ENCODE measurements around the gene GJB6.
A peak's percentile ranks its signal among the peaks of the same experiment; 100 is the strongest.

The GJB6 gene

DNA sequence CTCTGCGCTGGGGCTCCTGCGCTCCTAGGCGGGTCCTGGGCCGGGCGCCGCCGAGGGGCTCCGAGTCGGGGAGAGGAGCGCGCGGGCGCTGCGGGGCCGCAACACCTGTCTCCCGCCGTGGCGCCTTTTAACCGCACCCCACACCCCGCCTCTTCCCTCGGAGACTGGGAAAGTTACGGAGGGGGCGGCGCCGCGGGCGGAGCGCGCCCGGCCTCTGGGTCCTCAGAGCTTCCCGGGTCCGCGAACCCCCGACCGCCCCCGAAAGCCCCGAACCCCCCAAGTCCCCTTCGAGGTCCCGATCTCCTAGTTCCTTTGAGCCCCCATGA, 39.3 kb downstream of the GJB6 start, which contains the start of gene GJB2:
TSS of gene GJB2 (minus strand) at position 103 of the 326 bp plus-strand sequence. CDS start 3,357 bp downstream, outside the sequence.
- TF ChIP-seq ZFP30 (CRISPR knock-in tag; IDR thresholded peaks at IDR 0.05) (no peak), ZC3H10 (CRISPR knock-in tag; IDR thresholded peaks at IDR 0.05) (no peak), GLIS3 (CRISPR knock-in tag; IDR thresholded peaks at IDR 0.05) (no peak), ZNF70 (CRISPR knock-in tag; IDR thresholded peaks at IDR 0.05) (no peak), OSR1 (CRISPR knock-in tag; IDR thresholded peaks at IDR 0.05) (no peak), PPARA (CRISPR knock-in tag; IDR thresholded peaks at IDR 0.05; ENCODE audit: borderline replicate concordance) (no peak), ZFP3 (CRISPR knock-in tag; IDR thresholded peaks at IDR 0.05) (no peak), CSDC2 (CRISPR knock-in tag; IDR thresholded peaks at IDR 0.05) (no peak)
- TF ChIP-seq, protein P1, sequence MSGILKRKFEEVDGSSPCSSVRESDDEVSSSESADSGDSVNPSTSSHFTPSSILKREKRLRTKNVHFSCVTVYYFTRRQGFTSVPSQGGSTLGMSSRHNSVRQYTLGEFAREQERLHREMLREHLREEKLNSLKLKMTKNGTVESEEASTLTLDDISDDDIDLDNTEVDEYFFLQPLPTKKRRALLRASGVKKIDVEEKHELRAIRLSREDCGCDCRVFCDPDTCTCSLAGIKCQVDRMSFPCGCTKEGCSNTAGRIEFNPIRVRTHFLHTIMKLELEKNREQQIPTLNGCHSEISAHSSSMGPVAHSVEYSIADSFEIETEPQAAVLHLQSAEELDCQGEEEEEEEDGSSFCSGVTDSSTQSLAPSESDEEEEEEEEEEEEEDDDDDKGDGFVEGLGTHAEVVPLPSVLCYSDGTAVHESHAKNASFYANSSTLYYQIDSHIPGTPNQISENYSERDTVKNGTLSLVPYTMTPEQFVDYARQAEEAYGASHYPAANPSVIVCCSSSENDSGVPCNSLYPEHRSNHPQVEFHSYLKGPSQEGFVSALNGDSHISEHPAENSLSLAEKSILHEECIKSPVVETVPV (CRISPR knock-in tag; IDR thresholded peaks at IDR 0.05), result no peak
- TF ChIP-seq, protein P2, sequence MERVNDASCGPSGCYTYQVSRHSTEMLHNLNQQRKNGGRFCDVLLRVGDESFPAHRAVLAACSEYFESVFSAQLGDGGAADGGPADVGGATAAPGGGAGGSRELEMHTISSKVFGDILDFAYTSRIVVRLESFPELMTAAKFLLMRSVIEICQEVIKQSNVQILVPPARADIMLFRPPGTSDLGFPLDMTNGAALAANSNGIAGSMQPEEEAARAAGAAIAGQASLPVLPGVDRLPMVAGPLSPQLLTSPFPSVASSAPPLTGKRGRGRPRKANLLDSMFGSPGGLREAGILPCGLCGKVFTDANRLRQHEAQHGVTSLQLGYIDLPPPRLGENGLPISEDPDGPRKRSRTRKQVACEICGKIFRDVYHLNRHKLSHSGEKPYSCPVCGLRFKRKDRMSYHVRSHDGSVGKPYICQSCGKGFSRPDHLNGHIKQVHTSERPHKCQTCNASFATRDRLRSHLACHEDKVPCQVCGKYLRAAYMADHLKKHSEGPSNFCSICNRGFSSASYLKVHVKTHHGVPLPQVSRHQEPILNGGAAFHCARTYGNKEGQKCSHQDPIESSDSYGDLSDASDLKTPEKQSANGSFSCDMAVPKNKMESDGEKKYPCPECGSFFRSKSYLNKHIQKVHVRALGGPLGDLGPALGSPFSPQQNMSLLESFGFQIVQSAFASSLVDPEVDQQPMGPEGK (CRISPR knock-in tag; IDR thresholded peaks at IDR 0.05; ENCODE audit: borderline replicate concordance), result no peak
- TF ChIP-seq, protein P3, sequence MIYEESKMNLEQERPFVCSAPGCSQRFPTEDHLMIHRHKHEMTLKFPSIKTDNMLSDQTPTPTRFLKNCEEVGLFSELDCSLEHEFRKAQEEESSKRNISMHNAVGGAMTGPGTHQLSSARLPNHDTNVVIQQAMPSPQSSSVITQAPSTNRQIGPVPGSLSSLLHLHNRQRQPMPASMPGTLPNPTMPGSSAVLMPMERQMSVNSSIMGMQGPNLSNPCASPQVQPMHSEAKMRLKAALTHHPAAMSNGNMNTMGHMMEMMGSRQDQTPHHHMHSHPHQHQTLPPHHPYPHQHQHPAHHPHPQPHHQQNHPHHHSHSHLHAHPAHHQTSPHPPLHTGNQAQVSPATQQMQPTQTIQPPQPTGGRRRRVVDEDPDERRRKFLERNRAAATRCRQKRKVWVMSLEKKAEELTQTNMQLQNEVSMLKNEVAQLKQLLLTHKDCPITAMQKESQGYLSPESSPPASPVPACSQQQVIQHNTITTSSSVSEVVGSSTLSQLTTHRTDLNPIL (CRISPR knock-in tag; IDR thresholded peaks at IDR 0.05; ENCODE audit: low read depth), result no peak
- ATAC-seq, result no peak

DNA sequence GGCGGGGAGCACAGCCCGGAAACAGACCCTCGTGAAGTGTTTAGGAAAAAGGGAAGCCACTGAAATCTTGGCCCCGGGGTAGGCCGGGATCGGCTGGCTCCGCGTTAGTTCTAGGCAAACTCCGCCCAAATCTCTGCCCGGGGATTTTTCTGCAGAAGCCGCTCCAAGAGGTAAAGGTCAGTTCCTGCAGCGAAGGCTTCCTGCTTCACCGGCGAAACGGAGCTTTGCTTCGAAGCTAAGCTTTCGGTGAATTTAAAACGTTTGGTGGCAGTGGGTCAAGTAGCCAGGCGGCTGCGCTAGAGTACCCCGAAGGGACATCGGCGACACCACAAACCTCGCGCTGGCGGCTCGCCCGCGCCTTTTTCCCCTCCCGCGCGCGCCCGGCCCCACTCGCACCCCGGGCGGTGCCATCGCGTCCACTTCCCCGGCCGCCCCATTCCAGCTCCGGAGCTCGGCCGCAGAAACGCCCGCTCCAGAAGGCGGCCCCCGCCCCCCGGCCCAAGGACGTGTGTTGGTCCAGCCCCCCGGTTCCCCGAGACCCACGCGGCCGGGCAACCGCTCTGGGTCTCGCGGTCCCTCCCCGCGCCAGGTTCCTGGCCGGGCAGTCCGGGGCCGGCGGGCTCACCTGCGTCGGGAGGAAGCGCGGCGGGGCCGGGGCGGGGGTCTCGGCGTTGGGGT, 39.8 kb downstream of the GJB6 start:
- ATAC-seq, result peak; percentile 21; the same call in 2 of the 3 replicates
- TF ChIP-seq ZNF70 (CRISPR knock-in tag; IDR thresholded peaks at IDR 0.05) (no peak), ZC3H10 (CRISPR knock-in tag; IDR thresholded peaks at IDR 0.05) (no peak), ARNTL (CRISPR knock-in tag; IDR thresholded peaks at IDR 0.05; ENCODE audit: borderline replicate concordance, low read depth) (no peak), RARB (CRISPR knock-in tag; IDR thresholded peaks at IDR 0.05) (no peak), ZFP3 (CRISPR knock-in tag; IDR thresholded peaks at IDR 0.05) (no peak), ESRRG (CRISPR knock-in tag; IDR thresholded peaks at IDR 0.05) (no peak)
- TF ChIP-seq, protein P1 (CRISPR knock-in tag; IDR thresholded peaks at IDR 0.05), result no peak

DNA sequence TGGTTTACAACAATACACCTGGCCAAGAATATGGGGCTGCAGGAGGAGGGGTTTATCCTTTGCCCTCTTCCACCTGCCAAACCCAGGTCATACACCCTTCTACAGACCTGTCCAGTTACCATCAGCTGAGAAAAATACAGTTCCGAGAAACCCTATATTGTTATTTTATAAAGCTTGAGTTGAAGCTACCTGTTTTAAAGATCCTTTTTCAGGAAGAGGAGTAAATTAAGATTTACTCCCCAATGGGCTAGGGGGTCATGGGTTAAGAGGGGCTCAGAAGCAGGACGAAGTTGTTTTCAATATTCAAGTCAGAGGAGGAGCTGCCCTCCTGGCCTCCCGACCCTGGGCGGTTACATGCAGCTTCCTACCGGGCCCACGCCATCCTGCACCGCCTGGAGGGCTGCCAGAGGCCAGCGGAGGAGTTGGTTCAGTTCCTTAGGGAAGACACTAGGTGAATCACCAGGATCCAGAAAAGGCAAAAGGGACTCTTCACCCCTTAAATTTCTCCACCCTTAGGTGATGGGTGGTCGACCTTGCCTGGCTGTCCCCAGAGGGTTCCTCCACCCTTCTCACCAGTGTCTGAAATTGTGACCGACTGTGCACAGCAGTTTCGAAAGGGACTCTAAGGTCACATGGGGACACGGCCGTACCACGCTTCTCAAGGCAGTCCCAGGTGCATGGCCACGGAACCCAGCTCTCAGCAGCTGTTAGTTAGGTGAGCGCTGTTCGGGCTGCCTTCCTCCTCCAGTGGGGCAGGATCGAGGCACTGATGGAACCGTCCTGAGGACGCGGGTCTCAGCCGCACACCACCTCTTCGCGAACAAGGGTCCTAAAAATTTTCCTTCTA, 40.6 kb downstream of the GJB6 start:
- ATAC-seq, result peak; percentile 20
- TF ChIP-seq ZNF565 (CRISPR knock-in tag; conservative IDR thresholded peaks at IDR 0.05; ENCODE audit: low read depth) (no peak), ZFP3 (CRISPR knock-in tag; IDR thresholded peaks at IDR 0.05) (no peak)

DNA sequence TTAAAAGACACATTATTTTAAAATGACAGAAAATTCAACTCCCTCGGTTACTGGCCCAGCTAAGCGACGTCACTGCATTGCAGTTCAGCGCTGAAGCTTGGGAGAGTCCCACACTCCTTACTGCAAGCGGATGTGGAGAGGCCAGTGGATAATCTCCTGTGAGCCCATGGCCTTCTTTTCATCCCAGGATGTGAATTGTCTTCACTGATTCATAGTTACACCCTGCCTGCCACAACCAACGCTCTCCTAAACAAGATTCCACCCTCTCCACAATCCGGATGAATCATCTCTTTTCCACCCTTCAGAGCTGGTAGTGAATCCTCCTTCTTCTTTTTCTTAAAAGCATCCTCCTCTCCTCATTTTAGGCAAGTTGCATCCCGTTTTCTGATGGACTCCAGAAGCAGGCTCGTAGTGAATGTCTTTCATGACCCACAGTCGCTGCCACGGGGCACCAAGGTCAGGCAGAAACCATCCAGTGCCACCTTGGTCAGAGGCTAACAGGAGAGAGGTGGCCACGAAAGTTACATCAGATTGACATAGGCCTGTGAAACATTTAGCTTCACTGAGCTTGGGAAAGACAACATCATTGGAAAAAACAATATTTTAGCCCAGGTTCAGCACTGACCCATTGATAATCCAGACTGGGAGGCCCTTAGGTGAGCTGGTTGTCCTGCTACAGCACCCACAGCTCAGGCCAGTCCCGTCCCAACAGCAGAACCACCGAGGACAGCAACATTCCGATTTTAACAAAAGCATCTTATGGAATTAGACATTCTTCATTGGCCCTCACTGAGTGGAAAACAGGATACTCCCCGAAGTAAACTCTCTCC, 41.4 kb downstream of the GJB6 start:
- no peak for TF ChIP-seq TCF4 (CRISPR knock-in tag; IDR thresholded peaks at IDR 0.05; ENCODE audit: borderline replicate concordance)
- TF ChIP-seq ZNF70 (CRISPR knock-in tag; IDR thresholded peaks at IDR 0.05), result no peak
- no peak for TF ChIP-seq BACH2 (CRISPR knock-in tag; IDR thresholded peaks at IDR 0.05; ENCODE audit: borderline replicate concordance)
- ATAC-seq, result no peak; the same call in 2 of the 3 replicates

DNA sequence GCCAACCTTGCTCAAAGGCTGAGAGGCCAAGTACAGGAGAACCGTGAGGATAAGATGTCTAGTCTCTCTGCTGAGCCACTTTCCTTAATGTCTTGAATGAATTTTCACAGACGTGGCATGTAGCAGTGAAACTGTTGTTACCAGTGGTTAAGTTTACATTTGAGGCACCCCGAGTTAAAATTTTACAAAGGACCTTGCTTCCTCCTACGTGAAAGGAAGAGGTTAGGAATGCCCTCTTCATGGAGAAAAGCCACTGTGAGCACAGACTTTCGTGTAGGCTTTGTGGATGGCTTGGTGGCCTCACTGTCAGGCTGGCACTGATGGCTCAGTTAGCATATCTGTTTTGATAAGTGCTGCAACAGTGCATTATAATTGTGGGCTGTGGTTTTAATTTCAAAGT, 42.0 kb downstream of the GJB6 start:
- ATAC-seq, result no peak
- no peak for TF ChIP-seq ESRRG (CRISPR knock-in tag; IDR thresholded peaks at IDR 0.05)
- no peak for TF ChIP-seq ZC3H10 (CRISPR knock-in tag; IDR thresholded peaks at IDR 0.05)
- no peak for TF ChIP-seq CSDC2 (CRISPR knock-in tag; IDR thresholded peaks at IDR 0.05)
- no peak for TF ChIP-seq ZNF8 (CRISPR knock-in tag; IDR thresholded peaks at IDR 0.05)
- no peak for TF ChIP-seq ZNF565 (CRISPR knock-in tag; conservative IDR thresholded peaks at IDR 0.05; ENCODE audit: low read depth)
- TF ChIP-seq SNAI2 (CRISPR knock-in tag; IDR thresholded peaks at IDR 0.05), result no peak
- TF ChIP-seq TCF4 (CRISPR knock-in tag; IDR thresholded peaks at IDR 0.05; ENCODE audit: borderline replicate concordance), result no peak
- TF ChIP-seq ZFP3 (CRISPR knock-in tag; IDR thresholded peaks at IDR 0.05), result no peak
- TF ChIP-seq GLIS3 (CRISPR knock-in tag; IDR thresholded peaks at IDR 0.05), result no peak
- TF ChIP-seq, protein P4, sequence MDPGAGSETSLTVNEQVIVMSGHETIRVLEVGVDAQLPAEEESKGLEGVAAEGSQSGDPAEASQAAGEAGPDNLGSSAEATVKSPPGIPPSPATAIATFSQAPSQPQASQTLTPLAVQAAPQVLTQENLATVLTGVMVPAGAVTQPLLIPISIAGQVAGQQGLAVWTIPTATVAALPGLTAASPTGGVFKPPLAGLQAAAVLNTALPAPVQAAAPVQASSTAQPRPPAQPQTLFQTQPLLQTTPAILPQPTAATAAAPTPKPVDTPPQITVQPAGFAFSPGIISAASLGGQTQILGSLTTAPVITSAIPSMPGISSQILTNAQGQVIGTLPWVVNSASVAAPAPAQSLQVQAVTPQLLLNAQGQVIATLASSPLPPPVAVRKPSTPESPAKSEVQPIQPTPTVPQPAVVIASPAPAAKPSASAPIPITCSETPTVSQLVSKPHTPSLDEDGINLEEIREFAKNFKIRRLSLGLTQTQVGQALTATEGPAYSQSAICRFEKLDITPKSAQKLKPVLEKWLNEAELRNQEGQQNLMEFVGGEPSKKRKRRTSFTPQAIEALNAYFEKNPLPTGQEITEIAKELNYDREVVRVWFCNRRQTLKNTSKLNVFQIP (CRISPR knock-in tag; IDR thresholded peaks at IDR 0.05; ENCODE audit: borderline replicate concordance, low read depth), result no peak
- no peak for TF ChIP-seq TOX (CRISPR knock-in tag; IDR thresholded peaks at IDR 0.05; ENCODE audit: borderline replicate concordance)
- TF ChIP-seq, protein P1 (CRISPR knock-in tag; IDR thresholded peaks at IDR 0.05), result no peak

Data from SK-N-SH treated with all-trans-retinoic acid at 6 μM for 48 hours (cell line).